NCI-H2029 treated with DMSO at 0.1 percent for 48 hours (cell line): ENCODE data around the gene DND1.
"Not testable (repeated sequence)": the region's sequence is repeated elsewhere in the genome, so short reads cannot be mapped to it uniquely, and the experiment has no call there.

ENCODE experiments used
- DNase-seq: peaks from one replicate; lab custom pipeline; 2025; lab: John Stamatoyannopoulos, UW

Gene DND1

DNA sequence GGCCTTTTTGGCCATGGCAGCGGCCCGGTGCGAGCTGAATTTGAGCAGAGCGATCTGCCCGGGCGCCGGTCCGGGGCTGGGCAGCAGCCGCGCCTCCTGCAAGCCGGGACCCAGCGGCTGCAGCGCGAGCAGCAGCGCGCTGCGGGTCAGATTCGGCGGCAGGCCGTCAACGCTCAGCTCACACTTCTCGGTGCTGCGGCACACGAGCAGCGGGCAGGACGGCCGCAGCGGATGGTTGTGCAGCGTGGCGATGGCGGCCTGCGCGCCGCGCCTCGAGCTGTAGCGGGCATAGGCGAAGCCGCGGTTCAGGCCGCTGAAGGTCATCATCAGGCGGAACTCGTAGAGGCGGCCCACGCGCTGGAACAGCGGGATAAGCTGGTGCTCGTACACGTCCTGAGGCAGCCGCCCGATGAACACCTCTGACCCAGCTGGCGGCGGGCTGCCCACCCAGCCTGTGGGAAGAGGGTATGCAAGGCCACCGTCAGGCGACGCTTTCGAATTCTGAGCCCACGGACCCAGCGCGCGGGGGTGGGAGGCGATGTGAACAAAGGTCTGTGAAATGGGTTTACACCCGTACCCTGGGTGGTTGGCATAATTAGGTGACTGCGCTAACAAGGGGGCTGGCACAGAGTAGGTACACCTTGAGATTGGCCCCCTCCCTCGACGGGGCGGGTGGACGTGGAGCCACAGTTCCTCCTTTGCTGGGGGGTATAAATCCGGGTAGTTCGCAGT is 755 bp downstream of the DND1 start:
- DNase-seq: no peak

DNA sequence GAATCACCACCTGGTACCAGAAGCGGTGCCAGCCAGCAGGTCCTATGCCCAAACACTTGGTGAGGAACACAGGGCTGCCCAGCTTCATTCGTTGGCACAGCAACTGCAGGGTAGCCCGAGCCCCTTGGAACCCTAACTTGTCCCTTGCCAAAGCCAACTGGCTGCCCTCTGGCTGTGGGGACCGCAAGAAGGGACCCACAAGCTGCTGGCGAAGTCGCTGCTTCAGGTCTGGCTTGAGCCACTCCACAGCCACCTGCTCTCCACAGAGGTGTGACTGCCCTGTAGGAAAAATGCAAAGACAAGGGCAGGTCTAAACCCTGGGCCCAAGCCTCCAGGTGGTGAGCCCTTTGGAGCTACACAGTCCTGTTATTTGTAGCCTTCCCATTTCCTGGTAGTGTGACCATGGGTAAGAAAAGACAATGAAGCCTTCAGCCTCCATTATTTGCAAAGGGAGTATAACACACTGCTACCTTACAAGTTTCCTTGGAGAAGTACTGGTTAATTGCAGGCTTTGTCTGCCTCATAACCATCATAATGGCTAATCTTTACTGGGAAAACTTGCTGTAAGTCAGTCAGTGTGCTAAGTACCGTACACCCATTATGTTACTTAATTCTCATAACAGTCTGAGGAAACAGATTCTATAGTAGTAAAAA is 1.8 kb downstream of the DND1 start:
- DNase-seq: no peak

DNA sequence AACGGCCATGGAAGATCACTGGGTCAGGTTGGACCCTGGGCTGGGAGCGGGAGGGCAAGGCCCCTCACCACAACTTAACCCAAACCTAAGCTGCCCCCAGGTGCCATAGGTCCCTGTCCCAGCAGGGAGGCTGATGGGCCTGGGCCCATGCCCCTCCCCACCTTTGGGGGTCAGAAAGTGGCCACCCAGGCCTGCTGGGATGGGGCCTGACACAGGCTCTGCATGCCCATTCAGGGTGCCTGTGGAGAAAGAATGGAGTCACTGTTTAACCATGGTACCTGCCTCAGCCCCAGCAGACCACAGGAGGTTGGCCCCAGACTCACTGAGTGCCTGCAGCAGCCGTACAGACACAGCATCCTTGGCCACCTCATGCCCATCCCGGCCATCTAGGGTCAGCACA is 2.3 kb downstream of the DND1 start:
- not testable (repeated sequence) for DNase-seq

DNA sequence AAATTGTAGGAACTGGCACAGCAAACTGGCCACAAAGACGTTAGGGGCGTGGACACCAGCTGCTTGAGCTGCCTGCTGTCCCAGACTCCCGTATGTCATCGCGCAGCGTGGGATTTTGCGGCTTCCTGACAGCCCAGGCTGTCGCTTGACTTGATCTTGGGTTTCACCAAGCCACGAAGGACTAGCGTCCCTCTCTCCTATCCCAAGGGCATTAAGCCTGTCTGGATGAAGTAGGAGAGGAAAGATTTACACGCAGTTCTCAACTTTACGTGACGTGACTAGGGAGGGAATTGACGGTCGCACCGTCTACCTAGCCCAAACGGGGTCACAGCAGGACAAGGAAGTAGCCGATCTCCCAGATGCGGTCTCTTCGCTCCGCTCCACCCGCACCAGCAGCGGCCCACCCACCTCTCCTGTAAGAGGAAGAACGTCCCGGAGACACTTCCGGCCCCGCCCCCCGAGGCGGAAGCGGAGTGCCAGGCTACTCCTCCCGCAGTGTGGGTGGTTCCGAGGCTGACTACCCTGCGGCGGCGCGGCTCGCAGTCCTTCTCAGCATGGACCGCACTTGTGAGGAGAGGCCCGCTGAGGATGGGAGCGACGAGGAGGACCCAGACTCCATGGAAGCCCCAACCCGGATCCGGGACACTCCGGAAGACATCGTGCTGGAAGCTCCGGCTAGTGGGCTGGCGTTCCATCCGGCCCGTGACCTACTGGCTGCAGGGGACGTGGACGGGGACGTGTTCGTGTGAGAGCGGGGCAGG is 8.8 kb downstream of the DND1 start, which contains the start of gene WDR55:
WDR55 (plus strand) TSS at position 546 of the 761 bp plus-strand sequence; CDS start at position 555, 9 bp downstream.
- DNase-seq: peak; percentile 71

DNA sequence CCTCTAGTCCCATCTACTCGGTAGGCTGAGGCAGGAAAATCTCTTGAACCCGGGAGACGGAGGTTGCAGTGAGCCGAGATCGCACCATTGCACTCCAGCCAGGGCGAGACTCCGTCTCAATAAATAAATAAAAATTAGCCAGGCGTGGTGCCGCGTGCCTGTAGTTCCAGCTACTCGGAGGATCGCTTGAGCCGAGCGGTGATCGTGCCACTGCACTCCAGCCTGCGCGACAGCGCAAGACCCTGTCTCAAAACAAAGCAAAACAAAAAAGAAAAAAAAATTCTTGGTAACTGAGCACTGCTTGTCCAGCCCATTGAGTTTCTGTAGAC is 9.4 kb downstream of the DND1 start:
- no peak for DNase-seq

DNA sequence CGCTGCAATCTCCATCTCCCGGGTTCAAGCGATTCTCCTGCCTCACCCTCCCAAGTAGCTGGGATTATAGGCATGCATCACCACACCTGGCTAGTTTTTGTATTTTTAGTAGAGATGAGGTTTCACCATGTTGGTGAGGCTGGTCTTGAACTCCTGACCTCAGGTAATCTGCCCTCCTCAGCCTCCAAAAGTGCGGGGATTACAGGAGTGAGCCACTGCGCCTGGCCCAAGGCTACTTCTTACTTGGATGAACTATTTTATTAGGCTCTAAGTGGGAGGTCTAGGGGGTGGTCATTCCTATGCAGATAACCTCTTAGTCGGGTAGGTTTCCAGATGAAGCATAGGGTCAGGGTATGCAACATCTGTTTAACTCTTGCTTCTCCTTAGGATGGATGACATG is 13.0 kb downstream of the DND1 start:
- DNase-seq: not testable (repeated sequence)

DNA sequence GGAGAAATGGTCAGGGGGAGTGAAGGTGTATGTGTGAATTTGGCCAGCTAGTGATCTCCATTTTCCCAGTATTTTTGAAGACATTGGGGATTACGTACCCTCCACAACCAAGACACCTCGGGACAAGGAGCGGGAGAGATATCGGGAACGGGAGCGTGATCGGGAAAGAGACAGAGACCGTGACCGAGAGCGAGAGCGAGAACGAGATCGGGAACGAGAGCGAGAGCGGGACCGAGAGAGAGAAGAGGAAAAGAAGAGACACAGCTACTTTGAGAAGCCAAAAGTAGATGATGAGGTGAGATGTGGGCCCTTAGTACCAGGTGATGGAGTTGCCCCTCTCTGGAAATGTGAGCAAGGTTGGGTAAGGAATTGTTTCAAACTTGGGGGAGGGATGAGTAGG is 14.5 kb downstream of the DND1 start:
- DNase-seq: no peak

DNA sequence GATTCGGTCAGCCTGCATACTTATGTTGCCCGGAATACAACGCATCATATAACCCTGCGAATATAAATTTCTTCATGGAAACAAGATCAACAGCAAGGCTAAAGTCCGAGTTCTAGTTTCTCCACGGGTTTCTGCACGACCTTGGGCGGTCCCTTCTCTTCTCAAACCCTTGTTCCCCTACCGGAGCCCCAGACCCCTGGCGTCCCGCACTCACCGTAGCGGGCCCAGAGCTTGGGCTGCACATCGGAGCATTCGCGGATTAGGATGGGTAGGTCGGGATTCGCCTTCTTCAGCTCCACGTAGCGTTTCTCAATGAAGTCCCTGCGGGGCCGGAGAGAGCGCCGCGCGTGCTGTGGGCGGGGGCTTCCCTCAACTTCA is 26.3 kb downstream of the DND1 start:
- DNase-seq: no peak

DNA sequence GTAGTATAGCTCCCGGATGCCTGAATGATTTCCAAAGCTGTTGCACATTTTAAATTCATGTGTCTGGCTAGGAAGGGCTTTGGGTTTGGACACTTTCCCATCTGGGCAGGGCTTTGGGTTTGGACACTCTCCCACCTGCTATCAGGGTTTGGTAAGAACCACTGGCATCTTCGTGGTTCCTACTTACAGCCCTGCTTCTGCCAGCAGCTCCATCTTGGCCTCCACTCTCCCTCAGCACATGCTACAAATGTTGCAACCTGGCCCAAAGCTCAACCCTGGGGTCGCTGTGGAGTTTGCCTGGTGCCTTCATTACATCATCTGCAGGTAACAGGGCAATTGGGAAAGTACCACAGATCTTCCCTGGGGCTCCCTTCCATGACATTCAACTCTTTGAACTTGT is 30.7 kb downstream of the DND1 start:
- no peak for DNase-seq

DNA sequence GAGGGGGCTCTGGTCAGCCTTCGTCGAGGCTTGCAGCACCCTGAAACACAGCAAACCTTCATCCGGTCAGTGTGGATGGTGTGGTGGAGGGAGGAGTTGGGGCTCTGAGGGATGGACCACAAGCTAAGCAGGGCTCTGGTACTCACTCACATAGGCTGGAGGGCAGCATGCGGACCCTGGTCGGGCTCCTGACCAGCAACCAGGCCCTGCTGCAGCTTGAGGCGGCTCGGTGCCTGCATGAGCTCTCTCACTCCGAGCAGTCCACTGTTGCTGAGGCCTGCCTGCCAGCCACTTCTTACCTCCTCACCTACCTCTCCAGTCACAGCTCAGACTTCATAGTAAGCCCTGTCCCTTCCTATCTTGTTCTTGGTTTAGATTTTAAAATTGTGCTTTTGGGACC is 31.7 kb downstream of the DND1 start:
- DNase-seq: no peak

DNA sequence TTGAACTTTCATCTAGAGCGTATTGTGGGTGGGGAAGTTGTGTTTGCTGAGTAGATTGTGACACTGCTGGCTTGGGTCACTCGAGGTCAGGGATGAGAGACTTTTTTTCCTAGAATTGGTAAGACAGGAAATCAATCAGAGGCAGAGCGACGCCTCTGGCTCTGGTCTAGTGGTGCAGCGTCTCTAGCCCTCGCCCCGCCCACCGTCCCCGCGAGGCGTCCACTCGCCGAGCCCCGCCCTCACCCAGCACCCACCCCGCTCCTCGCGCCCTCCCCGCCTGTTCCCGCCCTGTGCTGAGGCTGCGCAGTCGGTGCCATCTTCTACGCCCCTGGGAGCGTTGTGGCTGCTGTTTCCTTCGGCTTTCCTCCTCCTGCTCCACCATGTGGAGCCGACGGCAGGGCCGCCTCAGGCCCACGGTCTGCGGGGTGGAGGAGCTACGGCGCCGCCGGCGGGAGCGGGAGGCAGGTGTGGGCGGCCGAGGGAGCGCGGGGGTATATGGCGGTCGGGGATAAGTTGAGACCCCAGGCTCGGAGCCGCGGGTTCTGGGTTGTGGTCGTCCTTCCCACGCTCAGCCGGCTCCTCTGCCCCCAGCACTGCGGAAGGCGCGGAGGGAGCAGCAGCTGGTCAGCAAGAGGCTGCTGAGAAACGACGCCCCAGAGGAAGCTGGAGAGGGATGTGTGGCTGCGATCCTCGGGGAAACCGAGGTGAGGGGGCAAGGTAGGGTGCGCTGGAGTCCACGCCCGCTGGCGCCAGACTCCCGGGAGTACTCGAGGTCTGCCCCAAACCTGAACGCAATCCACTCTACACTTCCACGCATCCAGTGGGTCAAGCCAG is 34.0 kb downstream of the DND1 start, which contains the start of gene TMCO6:
TMCO6 (plus strand) TSS at position 304 of the 834 bp plus-strand sequence; CDS start at position 381, 77 bp downstream.
- DNase-seq: peak; percentile 82

DNA sequence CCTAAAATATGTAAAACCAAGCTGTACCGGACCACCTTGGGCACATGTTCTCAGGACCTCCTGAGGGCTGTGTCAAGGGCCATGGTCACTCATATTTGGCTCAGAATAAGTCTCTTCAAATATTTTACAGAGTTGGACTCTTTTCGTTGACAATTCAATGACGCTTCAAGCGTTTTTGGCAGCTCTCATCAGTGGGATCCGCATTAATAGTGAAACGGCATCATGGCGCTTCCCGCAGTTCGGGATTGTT is 34.6 kb downstream of the DND1 start:
- DNase-seq: not testable (repeated sequence)

DNA sequence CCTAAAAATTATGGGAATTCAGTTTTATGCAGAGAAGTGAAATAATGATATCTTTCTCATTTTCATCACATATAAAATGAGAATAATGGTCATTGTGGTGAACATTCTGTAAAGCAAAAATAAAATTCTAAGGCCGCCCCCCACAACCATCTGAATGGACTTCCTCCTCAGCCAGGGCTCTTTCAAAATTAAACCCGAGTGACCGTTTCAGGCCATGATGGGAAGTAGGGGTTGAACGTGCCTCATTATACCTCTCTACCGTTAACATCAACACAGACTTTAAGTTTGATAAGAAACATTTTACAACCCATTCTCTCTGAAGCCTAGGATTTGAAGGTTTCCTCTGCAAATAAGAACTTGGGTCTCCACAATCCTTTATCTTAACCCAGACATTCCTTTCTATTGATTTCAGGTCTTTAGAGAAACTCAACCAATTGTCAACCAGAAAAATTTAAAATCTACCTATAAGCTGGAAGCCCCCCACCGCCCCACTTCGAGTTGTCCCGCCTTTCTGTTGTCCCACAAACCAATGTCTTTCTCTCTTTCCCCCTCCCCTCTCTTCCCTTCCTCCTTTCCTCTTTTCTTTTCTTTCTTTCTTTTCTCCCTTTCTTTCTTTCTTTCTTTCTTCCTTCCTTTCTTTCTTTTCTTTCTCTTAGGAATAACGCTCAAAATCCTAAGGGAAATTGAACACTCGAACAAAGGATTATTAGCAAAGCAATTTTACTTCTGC is 35.8 kb downstream of the DND1 start:
- DNase-seq: no peak

DNA sequence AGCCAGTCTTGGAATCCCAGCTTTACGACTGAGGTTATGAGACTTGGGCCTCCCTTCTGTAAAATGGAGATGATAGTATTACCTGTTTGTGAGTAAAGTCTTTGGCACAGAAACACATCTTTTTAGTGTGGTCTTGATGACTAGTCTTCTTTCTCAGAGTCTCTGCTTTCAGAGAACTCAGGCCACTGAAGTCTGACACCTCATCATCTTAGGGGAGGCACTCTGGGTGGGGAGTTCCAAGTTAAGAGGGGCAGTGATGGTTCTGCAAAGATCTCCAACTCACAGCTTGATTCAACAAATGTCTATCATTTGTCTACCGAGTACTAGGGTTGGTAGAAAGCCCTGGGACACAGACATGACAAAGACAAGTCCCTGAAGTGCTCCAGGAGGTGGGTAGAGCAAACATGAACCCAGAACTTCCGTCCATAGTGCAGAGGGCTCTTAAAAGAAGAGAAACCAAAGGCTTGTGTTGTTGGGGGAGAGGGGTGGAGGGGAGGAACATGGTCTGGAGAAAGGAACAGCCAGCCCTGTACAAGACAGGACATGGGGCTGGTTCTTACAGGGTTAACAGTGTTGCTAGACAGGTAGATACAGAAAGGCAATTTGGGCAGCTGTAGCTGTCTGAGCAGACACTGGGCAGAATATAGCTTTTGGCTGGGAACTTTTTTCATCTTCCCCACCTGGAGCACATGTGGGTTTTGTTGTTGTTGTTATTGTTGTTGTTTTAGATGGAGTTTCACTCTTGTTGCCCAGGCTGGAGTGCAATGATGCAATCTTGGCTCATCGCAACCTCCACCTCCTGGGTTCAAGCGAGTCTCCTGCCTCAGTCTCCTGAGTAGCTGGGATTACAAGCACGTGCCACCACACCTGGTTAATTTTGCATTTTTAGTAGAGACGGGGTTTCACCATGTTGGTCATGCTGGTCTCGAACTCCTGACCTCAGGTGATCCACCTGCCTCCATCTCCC is 37.8 kb downstream of the DND1 start:
- DNase-seq: no peak

DNA sequence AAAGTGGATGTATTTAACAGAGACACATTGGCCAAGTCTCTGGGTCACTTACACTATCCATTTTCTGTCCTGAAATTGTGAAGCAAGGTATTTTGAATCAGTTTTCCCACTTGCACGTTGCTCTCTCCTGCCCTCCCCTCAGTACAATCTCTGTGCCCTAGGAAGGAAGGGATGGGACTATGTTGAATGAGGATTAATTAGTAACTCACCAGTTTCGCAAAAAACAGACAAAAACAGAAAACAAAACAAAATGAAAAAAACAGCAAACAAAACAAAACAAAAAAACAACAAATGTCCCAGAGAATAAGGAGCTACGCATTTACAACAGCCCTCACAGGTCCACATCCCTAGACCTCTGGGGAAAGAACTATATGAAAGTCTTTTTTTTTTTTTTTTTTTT is 39.3 kb downstream of the DND1 start:
- no peak for DNase-seq

DNA sequence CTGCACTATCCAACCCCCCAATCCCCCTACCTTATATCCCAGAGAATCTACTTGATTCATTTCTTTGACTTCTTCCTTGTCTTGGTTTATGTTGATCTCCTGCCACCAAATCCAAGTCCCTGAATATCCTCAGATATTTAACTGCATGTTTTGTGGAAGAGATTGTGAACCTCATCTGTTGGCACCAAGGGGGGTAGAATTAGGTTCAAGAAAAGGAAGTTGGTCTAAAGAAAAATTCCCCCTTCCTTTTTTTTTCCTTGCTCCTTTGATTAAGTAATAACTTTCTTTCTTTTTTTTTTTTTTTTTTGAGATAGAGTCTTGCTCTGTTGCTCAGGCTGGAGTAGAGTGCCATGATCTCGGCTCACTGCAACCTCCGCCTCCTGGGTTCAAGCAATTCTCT is 39.9 kb downstream of the DND1 start:
- DNase-seq: no peak

DNA sequence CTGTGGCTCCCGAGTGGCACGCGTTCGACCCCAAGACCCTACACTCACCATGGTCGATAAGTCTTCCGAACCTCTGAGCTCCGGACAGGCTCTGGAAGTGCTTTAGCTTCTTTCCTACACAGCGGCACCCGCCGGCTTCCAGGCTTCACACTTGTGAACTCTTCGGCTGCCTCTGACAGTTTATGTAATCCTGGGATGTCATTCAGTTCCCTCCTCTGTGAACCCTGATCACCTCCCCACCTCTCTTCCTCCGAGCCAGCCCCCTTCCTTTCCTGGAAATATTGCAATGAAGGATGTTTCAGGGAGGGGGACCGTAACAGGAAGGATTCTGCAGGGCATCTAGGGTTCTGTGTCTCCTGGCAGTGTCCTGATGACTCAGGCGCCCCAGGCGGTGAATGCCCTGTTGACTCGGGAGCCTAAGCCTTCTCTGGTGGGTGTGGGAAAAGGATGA is 40.3 kb downstream of the DND1 start, which contains the start of gene CD14:
CD14 (minus strand) TSS at position 155 of the 451 bp plus-strand sequence; CDS start at position 51, 104 bp downstream.
- no peak for DNase-seq

DNA sequence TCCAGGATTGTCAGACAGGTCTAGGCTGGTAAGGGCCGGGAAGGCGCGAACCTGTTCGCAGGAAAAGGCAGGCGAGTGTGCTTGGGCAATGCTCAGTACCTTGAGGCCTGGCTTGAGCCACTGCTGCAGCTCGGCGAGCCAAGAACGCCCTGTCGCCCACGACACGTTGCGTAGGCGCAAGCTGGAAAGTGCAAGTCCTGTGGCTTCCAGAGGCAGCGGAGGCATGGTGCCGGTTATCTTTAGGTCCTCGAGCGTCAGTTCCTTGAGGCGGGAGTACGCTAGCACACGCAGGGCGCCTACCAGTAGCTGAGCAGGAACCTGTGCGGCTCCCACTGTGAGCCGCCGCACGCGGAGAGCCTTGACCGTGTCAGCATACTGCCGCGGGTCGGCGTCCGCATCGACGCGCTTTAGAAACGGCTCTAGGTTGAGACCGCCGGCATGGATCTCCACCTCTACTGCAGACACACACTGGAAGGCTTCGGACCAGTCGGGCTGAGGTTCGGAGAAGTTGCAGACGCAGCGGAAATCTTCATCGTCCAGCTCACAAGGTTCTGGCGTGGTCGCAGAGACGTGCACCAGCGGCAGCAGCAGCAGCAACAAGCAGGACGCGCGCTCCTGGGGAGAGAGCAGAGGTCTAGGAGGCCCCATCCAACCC is 40.9 kb downstream of the DND1 start:
- DNase-seq: no peak

DNA sequence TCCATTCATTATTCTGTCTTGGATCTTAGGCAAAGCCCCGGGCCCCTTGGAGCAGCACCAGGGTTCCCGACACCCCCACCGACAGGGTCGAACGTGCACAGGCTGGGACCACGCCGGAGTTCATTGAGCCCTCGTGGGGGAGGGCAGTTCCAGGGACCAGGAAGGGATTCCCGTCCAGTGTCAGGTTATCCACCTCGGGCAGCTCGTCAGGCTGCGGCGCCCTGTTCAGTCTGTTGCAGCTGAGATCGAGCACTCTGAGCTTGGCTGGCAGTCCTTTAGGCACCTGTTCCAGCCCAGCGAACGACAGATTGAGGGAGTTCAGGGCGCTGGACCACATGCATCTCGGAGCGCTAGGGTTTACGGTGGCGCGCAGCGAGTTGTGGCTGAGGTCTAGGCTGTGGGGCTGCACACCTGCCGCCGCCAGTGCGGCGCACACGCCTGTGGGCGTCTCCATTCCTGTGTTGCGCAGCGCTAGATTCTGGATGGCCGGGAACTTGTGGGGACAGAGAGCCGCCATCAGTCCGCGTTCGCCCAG is 41.5 kb downstream of the DND1 start:
- peak; percentile 28 for DNase-seq

DNA sequence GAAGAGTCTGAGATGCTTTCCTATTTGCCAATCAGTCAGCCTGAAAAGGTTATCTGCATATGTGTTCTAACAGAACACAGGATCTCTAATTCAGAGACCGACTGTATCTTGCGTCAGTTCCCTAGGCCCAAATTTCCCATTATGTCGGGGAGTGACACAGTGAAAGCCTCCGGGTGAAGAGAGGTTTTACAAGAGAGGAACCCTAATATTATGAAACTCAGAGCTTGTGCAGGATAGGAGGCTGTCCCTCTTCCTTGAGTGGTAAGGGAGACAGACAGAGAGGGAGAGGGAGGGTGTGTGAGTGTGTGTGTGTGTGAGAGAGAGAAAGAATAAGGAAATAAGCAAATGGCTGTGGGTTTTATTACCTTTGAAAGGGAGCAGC is 42.3 kb downstream of the DND1 start:
- DNase-seq: no peak
